Osteocyte (in vitro differentiated cells): ENCODE data around the gene COPS3. TPM values are rescaled to one million over a fixed set of nuclear protein-coding genes. Genes with fewer than 3 reads are reported as not detected.
"Not testable (repeated sequence)": the region's sequence is repeated elsewhere in the genome, so short reads cannot be mapped to it uniquely, and the experiment has no call there.

ENCODE experiments used
- DNase-seq: peaks from one replicate; pipeline ENCODE4 v3.0.0; 2021; ENCODE audit warnings: mixed read lengths; ENCODE audit not compliant: unreplicated experiment; ENCODE audit errors: extremely low spot score
- H3K27ac Mint-ChIP-seq: one replicate; pipeline ENCODE4 v1.8.0; 2021; ENCODE audit warnings: mild to moderate bottlenecking, mixed read lengths; ENCODE audit not compliant: unreplicated experiment
- H3K27me3 Mint-ChIP-seq: one replicate; pipeline ENCODE4 v1.8.0; 2021; ENCODE audit warnings: mixed read lengths; ENCODE audit not compliant: unreplicated experiment
- H3K36me3 Mint-ChIP-seq: one replicate; pipeline ENCODE4 v1.8.0; 2021; ENCODE audit warnings: mixed read lengths; ENCODE audit not compliant: unreplicated experiment
- H3K4me1 Mint-ChIP-seq: one replicate; pipeline ENCODE4 v1.8.0; 2021; ENCODE audit warnings: mixed read lengths; ENCODE audit not compliant: unreplicated experiment
- H3K4me3 Mint-ChIP-seq: one replicate; pipeline ENCODE4 v1.8.0; 2021; ENCODE audit warnings: mild to moderate bottlenecking, moderate library complexity, mixed read lengths; ENCODE audit not compliant: unreplicated experiment
- H3K9me3 Mint-ChIP-seq: one replicate; pipeline ENCODE4 v1.8.0; 2021; ENCODE audit warnings: mixed read lengths; ENCODE audit not compliant: unreplicated experiment
- CTCF ChIP-seq: fragments of 200-600 bp; sonication (generic); IDR thresholded peaks from 2 replicates; pipeline ENCODE4 v1.5.0; 2021; ENCODE audit warnings: antibody characterized with exemption, mild to moderate bottlenecking, moderate library complexity
- total RNA-seq: library from RNA; stranded (reverse); gene quantifications from 2 replicates; pipeline ENCODE4 v1.2.1, GENCODE V29; 2021

COPS3 gene
- total RNA-seq, 1 donor from 2014 or later: 55.9 TPM

- Mint-ChIP-seq H3K27ac (no peak overlapping the region), H3K36me3 (no peaks in the 10 kb centered on the region), H3K9me3 (no peaks in the 10 kb centered on the region), H3K4me1 (no peaks in the 10 kb centered on the region), H3K4me3 (no peak overlapping the region), H3K27me3 (no peaks in the 10 kb centered on the region)
- DNase-seq: no peak
- TF ChIP-seq CTCF: no peak
These were observed 8.0 kb upstream of the COPS3 start for GRCh38 chr17:17289086-17289485.

- H3K4me3 Mint-ChIP-seq: no peak overlapping the region
- no peak for DNase-seq
- no peak overlapping the region for H3K27ac Mint-ChIP-seq
- no peaks in the 10 kb centered on the region for H3K9me3 Mint-ChIP-seq
- peaks cover 4% of the 10 kb centered on the region for H3K27me3 Mint-ChIP-seq
- no peaks in the 10 kb centered on the region for H3K36me3 Mint-ChIP-seq
- no peak for TF ChIP-seq CTCF
- peaks cover 10% of the 10 kb centered on the region for H3K4me1 Mint-ChIP-seq
These were observed 4.9 kb upstream of the COPS3 start for GRCh38 chr17:17285951-17286350.

DNA sequence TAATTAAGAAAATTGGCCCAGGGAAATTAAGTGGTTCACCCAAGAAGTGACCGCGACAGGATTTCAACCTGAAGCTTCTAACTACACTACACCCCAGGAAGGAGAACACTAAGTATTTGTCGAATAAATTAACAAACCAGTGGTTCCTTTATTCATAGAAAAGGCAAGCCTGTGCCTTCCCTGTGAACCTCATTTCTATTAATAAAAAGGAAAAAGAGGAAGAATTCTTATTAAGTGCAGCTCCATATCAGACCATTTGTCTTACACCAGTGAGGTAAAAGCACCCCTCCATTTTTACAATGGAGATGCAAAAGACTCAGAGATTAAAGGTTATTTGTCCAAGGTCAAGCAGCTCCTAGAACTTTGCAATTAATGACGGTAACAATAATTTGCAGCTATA lies 1.7 kb downstream of the COPS3 start:
- no peak for DNase-seq
- Mint-ChIP-seq H3K9me3 (no peaks in the 10 kb centered on the region), H3K36me3 (peaks cover 7% of the 10 kb centered on the region), H3K4me3 (peak overlapping the region; percentile 89), H3K27ac (peak overlapping the region; percentile 91), H3K4me1 (peaks cover 23% of the 10 kb centered on the region), H3K27me3 (peaks cover 4% of the 10 kb centered on the region)
- no peak for TF ChIP-seq CTCF

- not testable (repeated sequence) for H3K9me3 Mint-ChIP-seq, DNase-seq, H3K27ac Mint-ChIP-seq, H3K4me3 Mint-ChIP-seq, H3K27me3 Mint-ChIP-seq
- peaks cover 23% of the 10 kb centered on the region for H3K4me1 Mint-ChIP-seq
- peaks cover 13% of the 10 kb centered on the region for H3K36me3 Mint-ChIP-seq
These were observed 3.6 kb downstream of the COPS3 start for GRCh38 chr17:17277431-17277830.

DNA sequence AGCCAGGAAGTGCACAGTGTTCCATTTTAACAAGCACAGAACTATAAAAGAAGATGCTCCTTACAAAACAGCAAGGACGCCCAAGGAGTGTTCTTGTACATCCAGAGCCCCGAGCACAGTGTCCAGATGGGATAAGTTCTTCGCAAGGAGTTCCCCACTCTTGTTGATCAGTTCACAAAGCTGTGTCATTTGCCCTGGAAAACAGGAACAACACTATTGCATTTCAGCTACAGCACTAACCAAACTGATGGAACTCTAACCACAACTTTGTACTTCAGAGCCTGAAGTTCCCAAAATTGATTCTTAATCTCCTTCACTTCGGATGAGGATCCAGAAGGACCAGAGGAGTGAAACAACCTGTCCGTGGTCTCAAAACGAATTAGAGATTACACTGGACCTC lies 5.1 kb downstream of the COPS3 start:
- no peak overlapping the region for H3K4me3 Mint-ChIP-seq
- no peak for TF ChIP-seq CTCF
- DNase-seq: no peak
- H3K27me3 Mint-ChIP-seq: no peaks in the 10 kb centered on the region
- H3K27ac Mint-ChIP-seq: no peak overlapping the region
- H3K9me3 Mint-ChIP-seq: no peaks in the 10 kb centered on the region
- H3K36me3 Mint-ChIP-seq: peaks cover 13% of the 10 kb centered on the region
- peaks cover 13% of the 10 kb centered on the region for H3K4me1 Mint-ChIP-seq
